DOHH2 (cell line): ENCODE measurements around the gene KRTAP10-5.
"Not testable (repeated sequence)": the region's sequence is repeated elsewhere in the genome, so short reads cannot be mapped to it uniquely, and the experiment has no call there.

Experiments used
- EZH2phosphoT487 ChIP-seq: fragments of 200-600 bp; sonication (generic); IDR thresholded peaks from 2 replicates; pipeline ENCODE4 v1.6.1; 2017; ENCODE audit warnings: borderline replicate concordance, mild to moderate bottlenecking, antibody characterized with exemption, low read length, moderate library complexity, mixed read lengths
- TF ChIP-seq, protein P1 (sequence below): fragments of 200-600 bp; sonication (generic); IDR thresholded peaks from one replicate; pipeline ENCODE4 v1.5.1; 2014; ENCODE audit warnings: antibody characterized with exemption, mild to moderate bottlenecking, low read depth, low read length; ENCODE audit not compliant: poor library complexity, severe bottlenecking

GRCh38 chr21:44600118-44600978 is 19.9 kb upstream of the KRTAP10-5 start, which contains the start of gene KRTAP10-7:
- TF ChIP-seq, protein P1, sequence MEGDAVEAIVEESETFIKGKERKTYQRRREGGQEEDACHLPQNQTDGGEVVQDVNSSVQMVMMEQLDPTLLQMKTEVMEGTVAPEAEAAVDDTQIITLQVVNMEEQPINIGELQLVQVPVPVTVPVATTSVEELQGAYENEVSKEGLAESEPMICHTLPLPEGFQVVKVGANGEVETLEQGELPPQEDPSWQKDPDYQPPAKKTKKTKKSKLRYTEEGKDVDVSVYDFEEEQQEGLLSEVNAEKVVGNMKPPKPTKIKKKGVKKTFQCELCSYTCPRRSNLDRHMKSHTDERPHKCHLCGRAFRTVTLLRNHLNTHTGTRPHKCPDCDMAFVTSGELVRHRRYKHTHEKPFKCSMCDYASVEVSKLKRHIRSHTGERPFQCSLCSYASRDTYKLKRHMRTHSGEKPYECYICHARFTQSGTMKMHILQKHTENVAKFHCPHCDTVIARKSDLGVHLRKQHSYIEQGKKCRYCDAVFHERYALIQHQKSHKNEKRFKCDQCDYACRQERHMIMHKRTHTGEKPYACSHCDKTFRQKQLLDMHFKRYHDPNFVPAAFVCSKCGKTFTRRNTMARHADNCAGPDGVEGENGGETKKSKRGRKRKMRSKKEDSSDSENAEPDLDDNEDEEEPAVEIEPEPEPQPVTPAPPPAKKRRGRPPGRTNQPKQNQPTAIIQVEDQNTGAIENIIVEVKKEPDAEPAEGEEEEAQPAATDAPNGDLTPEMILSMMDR = not testable (repeated sequence)
- not testable (repeated sequence) for TF ChIP-seq EZH2phosphoT487
